Type B pancreatic cell (in vitro differentiated cells): Measurements from ENCODE around the gene NBEA. TPM values are rescaled to one million over a fixed set of nuclear protein-coding genes. Genes with fewer than 3 reads are reported as not detected.

ENCODE experiments used
- DNase-seq: peaks from one replicate; pipeline ENCODE4 v3.0.0; 2021; ENCODE audit warnings: mixed read lengths; ENCODE audit not compliant: unreplicated experiment; ENCODE audit errors: extremely low spot score
- H3K27ac Mint-ChIP-seq: 2 replicates; pipeline ENCODE4 v1.8.0; 2021; ENCODE audit warnings: mild to moderate bottlenecking, mixed read lengths
- H3K27me3 Mint-ChIP-seq: 2 replicates; pipeline ENCODE4 v1.8.0; 2021; ENCODE audit warnings: mixed read lengths
- H3K36me3 Mint-ChIP-seq: 2 replicates; pipeline ENCODE4 v1.8.0; 2021; ENCODE audit warnings: mixed read lengths
- H3K4me1 Mint-ChIP-seq: one replicate; pipeline ENCODE4 v1.8.0; 2021; ENCODE audit warnings: mixed read lengths; ENCODE audit not compliant: unreplicated experiment
- H3K4me3 Mint-ChIP-seq: 2 replicates; pipeline ENCODE4 v1.8.0; 2021; ENCODE audit warnings: mild to moderate bottlenecking, mixed read lengths
- H3K9me3 Mint-ChIP-seq: 2 replicates; pipeline ENCODE4 v1.8.0; 2021; ENCODE audit warnings: mixed read lengths
- total RNA-seq: library from RNA; stranded (reverse); gene quantifications from 2 replicates; pipeline ENCODE4 v1.2.1, GENCODE V29; 2021; ENCODE audit warnings: low replicate concordance
- TF ChIP-seq, protein P1 (sequence below): fragments of 200-600 bp; sonication (generic); conservative IDR thresholded peaks from 2 replicates; pipeline ENCODE4 v1.5.0; 2021; ENCODE audit warnings: antibody characterized with exemption, mild to moderate bottlenecking

Gene NBEA
- total RNA-seq, 1 donor from 2014 or later, result 20.8 TPM

DNA sequence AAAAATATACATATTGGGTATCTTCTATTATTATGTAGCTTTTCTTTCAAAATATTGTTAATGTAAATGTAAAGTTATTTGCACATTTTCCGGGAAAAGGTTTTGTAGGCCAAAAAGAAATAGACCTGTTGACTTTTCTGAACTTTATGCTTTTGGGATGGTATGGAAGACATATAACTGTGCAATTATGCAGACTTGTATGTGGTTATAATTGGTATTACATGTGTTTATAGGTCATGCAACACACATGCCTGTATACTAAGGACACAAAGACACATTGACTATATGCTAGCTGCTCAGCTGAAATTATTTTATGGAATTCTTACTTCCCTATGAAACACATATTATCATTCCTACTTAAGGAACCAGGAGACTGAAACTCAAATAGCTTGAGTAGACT is 2.3 kb upstream of the NBEA start:
- Mint-ChIP-seq H3K4me3 (no peak overlapping the region), H3K27me3 (peaks cover 43% of the 10 kb centered on the region), H3K36me3 (no peaks in the 10 kb centered on the region), H3K4me1 (peaks cover 12% of the 10 kb centered on the region), H3K9me3 (no peaks in the 10 kb centered on the region), H3K27ac (no peak overlapping the region)
- TF ChIP-seq, protein P1, sequence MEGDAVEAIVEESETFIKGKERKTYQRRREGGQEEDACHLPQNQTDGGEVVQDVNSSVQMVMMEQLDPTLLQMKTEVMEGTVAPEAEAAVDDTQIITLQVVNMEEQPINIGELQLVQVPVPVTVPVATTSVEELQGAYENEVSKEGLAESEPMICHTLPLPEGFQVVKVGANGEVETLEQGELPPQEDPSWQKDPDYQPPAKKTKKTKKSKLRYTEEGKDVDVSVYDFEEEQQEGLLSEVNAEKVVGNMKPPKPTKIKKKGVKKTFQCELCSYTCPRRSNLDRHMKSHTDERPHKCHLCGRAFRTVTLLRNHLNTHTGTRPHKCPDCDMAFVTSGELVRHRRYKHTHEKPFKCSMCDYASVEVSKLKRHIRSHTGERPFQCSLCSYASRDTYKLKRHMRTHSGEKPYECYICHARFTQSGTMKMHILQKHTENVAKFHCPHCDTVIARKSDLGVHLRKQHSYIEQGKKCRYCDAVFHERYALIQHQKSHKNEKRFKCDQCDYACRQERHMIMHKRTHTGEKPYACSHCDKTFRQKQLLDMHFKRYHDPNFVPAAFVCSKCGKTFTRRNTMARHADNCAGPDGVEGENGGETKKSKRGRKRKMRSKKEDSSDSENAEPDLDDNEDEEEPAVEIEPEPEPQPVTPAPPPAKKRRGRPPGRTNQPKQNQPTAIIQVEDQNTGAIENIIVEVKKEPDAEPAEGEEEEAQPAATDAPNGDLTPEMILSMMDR, result peak; percentile 44
- DNase-seq, result no peak

DNA sequence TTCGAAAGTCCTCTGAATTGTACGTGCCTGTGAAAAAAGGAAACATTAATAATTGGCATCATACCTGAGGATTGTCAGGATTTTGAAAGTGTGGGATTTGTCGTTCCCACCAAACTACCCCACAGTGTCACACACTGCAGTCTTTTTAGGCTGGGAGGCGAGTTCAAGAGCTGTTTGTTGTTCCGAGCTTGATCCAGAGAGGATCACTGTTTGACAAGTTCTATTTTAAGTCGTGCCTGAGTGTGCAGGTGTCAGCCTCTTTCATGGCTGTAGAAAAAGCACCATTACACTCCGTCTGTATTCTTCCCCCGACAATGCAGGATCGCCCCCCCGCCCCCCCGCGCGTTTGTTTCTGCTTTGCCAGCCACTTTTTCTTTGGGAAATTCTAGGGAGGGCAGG is 635 bp upstream of the NBEA start:
- Mint-ChIP-seq H3K4me1 (peaks cover 17% of the 10 kb centered on the region), H3K4me3 (peak overlapping the region; percentile 94), H3K27ac (no peak overlapping the region), H3K36me3 (no peaks in the 10 kb centered on the region), H3K27me3 (peaks cover 49% of the 10 kb centered on the region), H3K9me3 (no peaks in the 10 kb centered on the region)
- DNase-seq, result no peak
- TF ChIP-seq, protein P1, result no peak

DNA sequence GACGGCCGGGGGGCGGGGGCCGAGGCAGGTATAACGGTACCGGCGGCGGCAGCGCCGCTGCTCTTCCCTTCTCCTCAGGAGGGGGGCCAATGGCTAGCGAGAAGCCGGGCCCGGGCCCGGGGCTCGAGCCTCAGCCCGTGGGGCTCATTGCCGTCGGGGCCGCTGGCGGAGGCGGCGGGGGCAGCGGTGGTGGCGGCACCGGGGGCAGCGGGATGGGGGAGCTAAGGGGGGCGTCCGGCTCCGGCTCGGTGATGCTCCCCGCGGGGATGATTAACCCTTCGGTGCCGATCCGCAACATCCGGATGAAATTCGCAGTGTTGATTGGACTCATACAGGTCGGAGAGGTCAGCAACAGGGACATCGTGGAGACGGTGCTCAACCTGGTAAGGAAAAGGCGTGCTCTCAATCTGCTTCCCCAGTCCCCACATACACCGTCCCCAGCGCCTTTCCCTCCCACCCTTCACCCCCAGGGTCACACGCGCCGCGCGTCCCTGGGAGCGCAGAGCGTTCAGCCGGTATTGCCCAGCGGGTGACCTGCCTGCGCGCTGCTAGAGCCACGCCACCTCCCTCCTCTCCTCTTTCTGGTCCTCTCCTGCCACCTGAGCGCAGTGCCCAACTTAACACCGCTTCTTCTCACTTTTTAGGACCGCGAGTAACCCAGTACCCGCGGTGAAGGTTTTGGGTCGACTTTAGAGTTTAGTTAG is 814 bp downstream of the NBEA start:
- Mint-ChIP-seq H3K4me3 (peak overlapping the region; percentile 93), H3K9me3 (no peaks in the 10 kb centered on the region), H3K27ac (peak overlapping the region; percentile 68), H3K27me3 (peaks cover 46% of the 10 kb centered on the region), H3K4me1 (peaks cover 17% of the 10 kb centered on the region), H3K36me3 (no peaks in the 10 kb centered on the region)
- no peak for DNase-seq
- TF ChIP-seq, protein P1, result no peak

DNA sequence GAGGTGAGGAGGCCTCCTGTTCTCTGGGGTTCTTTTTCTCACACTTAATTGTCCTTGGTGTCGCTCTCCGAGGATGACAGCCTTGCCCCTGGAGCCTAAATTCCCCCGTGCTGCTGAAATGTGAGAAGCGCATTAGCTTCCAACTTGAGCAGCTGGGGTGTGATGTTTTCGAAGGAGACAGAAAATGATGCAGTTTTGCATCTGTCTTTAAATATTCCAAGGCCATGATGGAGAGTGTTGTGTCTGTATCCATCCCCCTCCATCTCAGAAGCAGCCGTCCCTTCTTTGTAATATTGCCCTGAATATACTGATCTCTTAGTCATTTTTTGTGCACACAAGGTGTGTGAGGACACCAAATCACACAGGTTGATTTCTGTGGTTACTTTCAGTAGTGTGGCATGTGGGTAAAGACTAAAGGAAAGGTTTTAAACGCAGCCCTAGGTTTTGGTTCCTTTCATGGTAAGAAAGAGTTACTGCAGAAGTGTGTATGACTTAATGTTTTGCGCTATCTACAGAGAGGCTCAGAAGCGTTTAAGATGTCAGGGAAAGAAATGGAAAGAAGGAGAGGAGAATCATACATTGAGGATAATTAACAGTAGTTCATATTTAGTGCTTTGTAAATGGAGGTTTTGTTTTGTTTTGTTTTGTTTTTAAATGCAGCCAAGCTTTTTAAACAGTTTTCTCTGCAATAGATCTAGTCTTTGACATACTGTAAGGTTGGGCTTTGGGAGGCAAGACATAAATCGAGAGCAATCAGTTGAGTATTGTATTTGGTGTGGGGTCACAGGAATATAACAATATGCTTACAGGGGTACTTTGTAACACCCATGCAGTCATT is 1.6 kb downstream of the NBEA start:
- H3K4me1 Mint-ChIP-seq, result peaks cover 17% of the 10 kb centered on the region
- no peak for DNase-seq
- peak overlapping the region; percentile 68 for H3K27ac Mint-ChIP-seq
- no peaks in the 10 kb centered on the region for H3K36me3 Mint-ChIP-seq
- peak overlapping the region; percentile 93 for H3K4me3 Mint-ChIP-seq
- TF ChIP-seq, protein P1, result no peak
- no peaks in the 10 kb centered on the region for H3K9me3 Mint-ChIP-seq
- peaks cover 44% of the 10 kb centered on the region for H3K27me3 Mint-ChIP-seq

DNA sequence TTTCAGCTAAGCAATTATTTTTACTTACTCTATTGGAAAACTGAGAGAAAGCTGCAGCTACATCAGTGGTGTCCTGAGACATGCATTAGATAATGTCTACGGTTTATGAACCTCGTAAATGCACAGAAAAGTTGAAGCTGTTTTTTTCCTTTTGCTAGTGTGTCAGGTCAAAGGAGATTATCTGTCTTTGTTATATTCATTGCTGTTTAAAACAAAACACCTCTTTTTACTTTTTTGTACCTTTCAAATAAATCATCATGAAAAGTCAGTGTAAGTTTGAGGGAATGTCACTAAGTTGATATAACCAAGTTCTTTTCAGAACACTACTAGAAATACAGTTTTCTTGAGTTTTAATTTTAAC is 2.2 kb downstream of the NBEA start:
- H3K9me3 Mint-ChIP-seq, result no peaks in the 10 kb centered on the region
- peaks cover 17% of the 10 kb centered on the region for H3K4me1 Mint-ChIP-seq
- peak overlapping the region; percentile 93 for H3K4me3 Mint-ChIP-seq
- H3K27me3 Mint-ChIP-seq, result peaks cover 40% of the 10 kb centered on the region
- DNase-seq, result no peak
- H3K36me3 Mint-ChIP-seq, result no peaks in the 10 kb centered on the region
- TF ChIP-seq, protein P1, result no peak
- H3K27ac Mint-ChIP-seq, result no peak overlapping the region
